ENCODE data around the gene FOXO3. TPM values are rescaled to one million over a fixed set of nuclear protein-coding genes. Genes with fewer than 3 reads are reported as not detected.
A peak's percentile ranks its signal among the peaks of the same experiment; 100 is the strongest.

Gene FOXO3
- total RNA-seq, 1 donor from 2014 or later = 45.2 TPM

DNA sequence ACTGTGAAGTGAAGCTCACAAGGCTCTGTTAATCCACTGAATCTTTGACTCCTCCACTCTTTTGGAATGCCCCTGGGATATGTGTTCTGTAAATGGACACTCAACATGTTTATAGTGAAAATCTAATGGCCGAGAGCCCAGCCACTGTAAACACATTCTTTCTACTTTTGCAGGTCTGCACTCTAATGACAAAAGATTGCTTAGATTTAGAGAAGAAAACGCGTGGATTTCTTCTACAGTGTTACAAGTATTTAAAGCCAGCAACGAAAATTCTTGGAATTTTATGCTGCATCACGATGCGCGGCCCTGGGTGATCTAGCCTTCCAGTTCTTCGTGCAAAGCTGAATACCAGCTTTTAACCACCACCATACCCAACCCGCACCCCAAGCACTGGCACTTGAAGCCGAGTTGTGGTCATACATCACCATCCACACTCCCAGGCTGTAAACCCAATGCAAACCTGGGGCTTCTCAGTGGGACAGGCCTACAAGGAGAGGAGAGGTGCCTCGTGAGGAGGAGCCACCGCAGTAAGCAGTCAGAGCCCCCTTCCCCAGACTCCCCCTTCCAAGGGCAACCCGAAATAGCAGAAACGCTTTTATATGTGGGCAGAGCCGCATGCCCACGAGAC, 3.7 kb upstream of the FOXO3 start:
- TF ChIP-seq, protein P1, sequence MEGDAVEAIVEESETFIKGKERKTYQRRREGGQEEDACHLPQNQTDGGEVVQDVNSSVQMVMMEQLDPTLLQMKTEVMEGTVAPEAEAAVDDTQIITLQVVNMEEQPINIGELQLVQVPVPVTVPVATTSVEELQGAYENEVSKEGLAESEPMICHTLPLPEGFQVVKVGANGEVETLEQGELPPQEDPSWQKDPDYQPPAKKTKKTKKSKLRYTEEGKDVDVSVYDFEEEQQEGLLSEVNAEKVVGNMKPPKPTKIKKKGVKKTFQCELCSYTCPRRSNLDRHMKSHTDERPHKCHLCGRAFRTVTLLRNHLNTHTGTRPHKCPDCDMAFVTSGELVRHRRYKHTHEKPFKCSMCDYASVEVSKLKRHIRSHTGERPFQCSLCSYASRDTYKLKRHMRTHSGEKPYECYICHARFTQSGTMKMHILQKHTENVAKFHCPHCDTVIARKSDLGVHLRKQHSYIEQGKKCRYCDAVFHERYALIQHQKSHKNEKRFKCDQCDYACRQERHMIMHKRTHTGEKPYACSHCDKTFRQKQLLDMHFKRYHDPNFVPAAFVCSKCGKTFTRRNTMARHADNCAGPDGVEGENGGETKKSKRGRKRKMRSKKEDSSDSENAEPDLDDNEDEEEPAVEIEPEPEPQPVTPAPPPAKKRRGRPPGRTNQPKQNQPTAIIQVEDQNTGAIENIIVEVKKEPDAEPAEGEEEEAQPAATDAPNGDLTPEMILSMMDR (IDR thresholded peaks at IDR 0.05; ENCODE audit: unreplicated experiment) = no peak
- H3K9me3 Mint-ChIP-seq (ENCODE audit: low read depth) = no peaks in the 10 kb centered on the region
- H3K4me1 Mint-ChIP-seq (ENCODE audit: low read depth) = peaks cover 5% of the 10 kb centered on the region
- H3K27me3 Mint-ChIP-seq = peaks cover 15% of the 10 kb centered on the region
- H3K27ac Mint-ChIP-seq = peak overlapping the region; percentile 95
- H3K36me3 Mint-ChIP-seq (ENCODE audit: insufficient read depth) = no peaks in the 10 kb centered on the region
- DNase-seq (ENCODE audit: low spot score, unreplicated experiment) = no peak
- H3K4me3 Mint-ChIP-seq (ENCODE audit: low read depth) = peak overlapping the region; percentile 95

DNA sequence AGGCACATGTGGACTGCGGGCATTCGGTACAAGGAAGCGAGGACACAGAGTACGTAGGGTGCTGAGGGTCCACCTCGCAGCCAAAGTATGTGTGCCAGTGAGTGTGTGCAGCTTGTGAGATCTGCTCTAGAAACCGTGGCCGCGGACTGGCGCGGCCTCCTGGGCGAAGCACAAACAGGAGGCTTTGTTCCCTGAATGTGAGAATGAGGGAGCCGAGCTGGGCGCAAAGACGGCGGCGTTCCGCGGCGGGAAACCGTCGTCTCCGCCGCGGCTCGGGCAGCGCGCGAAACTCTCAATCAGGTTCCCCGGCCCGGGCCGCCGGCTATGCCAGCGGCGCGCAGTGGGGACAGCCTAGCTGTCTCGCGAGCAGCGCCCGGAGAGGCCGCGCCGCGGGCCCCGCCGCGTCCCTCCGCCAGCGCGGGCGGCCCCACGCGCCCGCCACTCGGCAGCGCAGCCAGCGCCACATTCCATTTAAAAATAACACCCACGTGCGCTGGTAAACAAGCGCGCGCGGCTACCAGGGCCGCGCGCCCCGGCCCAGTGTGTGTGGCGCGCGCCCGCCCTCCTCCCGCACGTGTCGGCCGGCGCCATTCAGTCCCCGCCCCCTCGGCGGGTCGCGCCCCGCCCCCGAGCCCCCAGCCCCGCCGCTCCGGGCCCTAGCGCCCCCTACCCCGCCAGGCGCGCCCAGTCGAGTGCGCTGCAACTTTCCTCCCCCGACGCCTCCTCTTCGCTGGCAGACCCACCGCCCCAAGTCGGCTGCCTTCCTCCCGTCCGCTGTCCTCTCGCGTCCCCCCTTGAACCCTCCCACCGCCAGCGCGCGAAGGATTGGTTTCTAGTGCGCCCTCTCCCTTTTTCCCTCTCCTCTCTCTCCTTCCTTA, 3.0 kb upstream of the FOXO3 start:
- TF ChIP-seq, protein P1 (IDR thresholded peaks at IDR 0.05; ENCODE audit: unreplicated experiment) = peak; percentile 41
- Mint-ChIP-seq H3K27me3 (peaks cover 15% of the 10 kb centered on the region), H3K36me3 (ENCODE audit: insufficient read depth) (no peaks in the 10 kb centered on the region), H3K4me1 (ENCODE audit: low read depth) (peaks cover 12% of the 10 kb centered on the region), H3K9me3 (ENCODE audit: low read depth) (no peaks in the 10 kb centered on the region), H3K4me3 (ENCODE audit: low read depth) (peak overlapping the region; percentile 95), H3K27ac (peak overlapping the region; percentile 99)
- DNase-seq (ENCODE audit: low spot score, unreplicated experiment) = peak; percentile 77

DNA sequence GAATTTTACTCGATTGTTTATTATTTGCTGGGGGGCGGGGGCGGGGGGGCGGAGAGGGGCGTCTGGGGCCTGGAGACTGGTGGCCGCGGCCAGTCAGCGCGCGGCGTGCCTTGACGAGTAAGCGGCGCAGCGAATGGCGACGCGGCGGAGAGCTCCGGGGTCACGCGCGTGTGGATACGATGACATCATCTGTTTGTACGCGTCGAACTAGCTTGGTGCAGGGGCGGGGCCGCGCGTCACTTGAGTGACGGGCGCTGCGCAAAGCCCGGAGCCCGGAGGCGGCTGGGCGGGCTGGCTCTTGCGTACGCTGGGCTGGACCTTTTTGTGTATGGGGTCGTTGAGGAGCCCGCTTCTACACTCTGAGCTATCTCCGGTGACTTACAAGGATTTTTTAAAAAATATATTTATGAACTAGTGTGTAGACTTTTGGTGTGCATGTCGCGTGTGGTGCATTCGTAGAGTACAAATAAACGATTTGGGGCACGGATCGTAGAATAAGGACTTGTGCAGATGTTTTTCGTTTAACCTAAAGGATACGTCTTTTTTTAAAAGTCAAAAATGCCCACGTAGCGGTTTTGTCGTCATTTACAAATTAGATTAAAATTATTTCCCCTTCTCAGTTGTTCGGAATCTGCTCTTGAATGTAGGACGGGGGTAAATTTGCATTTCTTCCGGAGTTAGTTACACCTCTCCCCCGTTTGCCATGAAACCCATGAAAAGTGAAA, 2.2 kb upstream of the FOXO3 start:
- H3K27me3 Mint-ChIP-seq = peaks cover 16% of the 10 kb centered on the region
- no peaks in the 10 kb centered on the region for H3K9me3 Mint-ChIP-seq (ENCODE audit: low read depth)
- H3K4me1 Mint-ChIP-seq (ENCODE audit: low read depth) = peaks cover 19% of the 10 kb centered on the region
- peaks cover 2% of the 10 kb centered on the region for H3K36me3 Mint-ChIP-seq (ENCODE audit: insufficient read depth)
- DNase-seq (ENCODE audit: low spot score, unreplicated experiment) = peak; percentile 95
- TF ChIP-seq, protein P1 (IDR thresholded peaks at IDR 0.05; ENCODE audit: unreplicated experiment) = no peak
- peak overlapping the region; percentile 95 for H3K4me3 Mint-ChIP-seq (ENCODE audit: low read depth)
- H3K27ac Mint-ChIP-seq = peak overlapping the region; percentile 99

DNA sequence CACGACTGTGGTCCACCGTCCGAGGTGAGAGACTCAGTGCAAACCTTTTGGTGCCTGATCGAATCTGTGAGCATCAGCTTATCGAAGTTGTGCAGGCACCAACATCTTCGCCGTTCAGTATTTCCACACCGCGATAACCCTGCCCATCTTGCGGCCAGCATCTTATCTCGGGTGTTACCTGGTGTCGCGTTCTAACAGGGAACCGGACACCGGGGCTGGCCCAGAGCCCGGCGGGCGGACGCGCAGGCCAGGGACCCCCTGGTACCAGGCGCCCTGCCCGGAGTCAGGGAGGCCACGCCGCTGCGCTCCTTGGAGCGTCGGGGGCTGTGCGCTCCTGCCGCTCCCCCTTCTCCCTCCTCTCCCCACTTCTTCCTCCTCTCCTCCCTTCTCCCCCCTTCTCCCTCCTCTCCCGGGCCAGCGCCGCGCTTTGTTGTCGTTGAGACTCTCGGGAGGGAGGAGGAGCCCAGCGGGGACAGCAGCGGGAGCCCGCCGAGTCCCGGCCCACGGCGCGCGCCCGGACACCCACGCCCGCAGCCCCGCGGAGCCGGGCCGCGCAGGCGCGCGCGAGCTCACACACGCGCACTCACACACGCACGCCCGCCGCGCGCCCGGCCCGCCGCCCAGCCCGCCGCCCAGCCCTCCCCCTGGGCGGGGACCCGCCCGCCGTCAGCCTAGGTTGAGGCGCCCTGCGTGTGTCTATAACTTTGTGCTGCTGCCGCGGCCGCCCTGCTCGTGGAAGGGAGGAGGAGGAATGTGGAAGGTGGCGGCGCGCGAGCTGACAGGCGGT, 1.4 kb upstream of the FOXO3 start:
- peaks cover 20% of the 10 kb centered on the region for H3K4me1 Mint-ChIP-seq (ENCODE audit: low read depth)
- H3K36me3 Mint-ChIP-seq (ENCODE audit: insufficient read depth) = peaks cover 2% of the 10 kb centered on the region
- peak; percentile 70 for DNase-seq (ENCODE audit: low spot score, unreplicated experiment)
- TF ChIP-seq, protein P1 (IDR thresholded peaks at IDR 0.05; ENCODE audit: unreplicated experiment) = no peak
- no peaks in the 10 kb centered on the region for H3K9me3 Mint-ChIP-seq (ENCODE audit: low read depth)
- peak overlapping the region; percentile 99 for H3K27ac Mint-ChIP-seq
- H3K4me3 Mint-ChIP-seq (ENCODE audit: low read depth) = peak overlapping the region; percentile 95
- H3K27me3 Mint-ChIP-seq = peaks cover 13% of the 10 kb centered on the region

Data from progenitor cell of endocrine pancreas (in vitro differentiated cells).